D721Med (cell line): ENCODE results near the gene HLA-F.

ENCODE experiments used
- DNase-seq: peaks from one replicate; pipeline ENCODE4 v3.0.0; 2011; ENCODE audit warnings: low spot score; ENCODE audit not compliant: insufficient read length
- FAIRE-seq: peaks from 2 replicates; lab custom pipeline; 2011; peaks lifted over from hg19 to GRCh38; lab: Jason Lieb, UNC
- TF ChIP-seq, protein P1 (sequence below): IDR thresholded peaks from 2 replicates; pipeline ENCODE4 v1.5.1; 2012; ENCODE audit warnings: mild to moderate bottlenecking, control low read depth; ENCODE audit not compliant: insufficient read depth; ENCODE audit errors: missing control alignments

The HLA-F gene

DNA sequence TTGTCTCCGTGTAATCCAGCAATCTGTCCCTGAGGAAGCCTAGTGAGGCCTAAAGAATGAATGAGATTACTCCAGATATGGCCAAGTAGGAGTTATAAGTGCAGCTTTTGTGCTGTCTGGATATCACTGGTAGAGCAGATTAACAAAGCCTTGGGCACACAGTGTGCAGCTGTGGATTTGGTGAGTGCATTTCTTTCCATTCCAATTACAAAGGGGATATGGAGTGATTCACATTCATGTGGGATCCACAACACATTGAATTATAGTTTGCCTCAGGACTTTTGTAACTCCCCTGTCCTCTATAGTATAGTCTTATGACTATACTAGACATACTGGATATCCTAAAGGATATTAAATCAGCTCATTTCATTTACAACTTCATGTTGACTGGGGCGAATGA, 47.1 kb downstream of the HLA-F start:
- DNase-seq, result no peak
- no peak for FAIRE-seq
- TF ChIP-seq, protein P1, sequence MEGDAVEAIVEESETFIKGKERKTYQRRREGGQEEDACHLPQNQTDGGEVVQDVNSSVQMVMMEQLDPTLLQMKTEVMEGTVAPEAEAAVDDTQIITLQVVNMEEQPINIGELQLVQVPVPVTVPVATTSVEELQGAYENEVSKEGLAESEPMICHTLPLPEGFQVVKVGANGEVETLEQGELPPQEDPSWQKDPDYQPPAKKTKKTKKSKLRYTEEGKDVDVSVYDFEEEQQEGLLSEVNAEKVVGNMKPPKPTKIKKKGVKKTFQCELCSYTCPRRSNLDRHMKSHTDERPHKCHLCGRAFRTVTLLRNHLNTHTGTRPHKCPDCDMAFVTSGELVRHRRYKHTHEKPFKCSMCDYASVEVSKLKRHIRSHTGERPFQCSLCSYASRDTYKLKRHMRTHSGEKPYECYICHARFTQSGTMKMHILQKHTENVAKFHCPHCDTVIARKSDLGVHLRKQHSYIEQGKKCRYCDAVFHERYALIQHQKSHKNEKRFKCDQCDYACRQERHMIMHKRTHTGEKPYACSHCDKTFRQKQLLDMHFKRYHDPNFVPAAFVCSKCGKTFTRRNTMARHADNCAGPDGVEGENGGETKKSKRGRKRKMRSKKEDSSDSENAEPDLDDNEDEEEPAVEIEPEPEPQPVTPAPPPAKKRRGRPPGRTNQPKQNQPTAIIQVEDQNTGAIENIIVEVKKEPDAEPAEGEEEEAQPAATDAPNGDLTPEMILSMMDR, result no peak

DNA sequence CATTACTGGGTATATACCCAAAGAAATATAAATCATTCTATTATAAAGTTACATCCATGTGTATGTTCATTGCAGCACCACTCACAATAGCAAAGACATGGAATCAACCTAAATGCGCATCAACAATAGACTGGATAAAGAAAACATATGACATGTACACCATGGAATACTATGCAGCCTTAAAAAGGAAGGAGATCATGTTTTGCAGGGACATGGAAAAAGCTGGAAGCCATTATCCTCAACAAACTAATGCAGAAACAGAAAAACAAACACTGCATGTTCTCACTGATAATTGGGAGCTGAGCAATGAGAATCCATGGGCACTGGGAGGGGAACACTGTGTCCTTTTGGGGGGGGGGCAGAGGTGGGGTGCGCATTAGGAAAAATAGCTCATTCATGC, 53.5 kb downstream of the HLA-F start:
- TF ChIP-seq, protein P1, result no peak
- FAIRE-seq (no peak), DNase-seq (no peak)
